ENCODE data around the gene OTULINL. TPM values are rescaled to one million over a fixed set of nuclear protein-coding genes. Genes with fewer than 3 reads are reported as not detected.

Gene OTULINL
- total RNA-seq, 1 donor from 2014 or later, result 3.4 TPM

DNA sequence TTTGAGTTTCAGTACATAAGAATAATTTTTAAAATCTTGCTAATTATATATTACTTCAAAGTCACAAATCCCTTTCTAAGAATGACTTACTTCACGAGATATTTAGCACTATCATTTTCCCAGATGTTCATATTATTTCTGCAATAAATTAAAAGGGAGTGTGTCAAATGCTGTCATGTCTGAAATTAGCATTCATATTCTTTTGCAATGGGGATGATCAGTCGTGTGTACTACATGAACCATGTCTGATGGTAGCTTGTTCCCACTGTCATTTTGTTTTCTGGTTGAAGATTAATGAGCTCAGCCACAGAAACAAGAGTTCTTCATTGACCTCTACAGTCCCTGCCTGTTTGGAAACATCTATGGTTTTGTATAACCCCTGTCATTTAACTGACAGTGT lies 30.1 kb downstream of the OTULINL start:
- TF ChIP-seq, protein P1, sequence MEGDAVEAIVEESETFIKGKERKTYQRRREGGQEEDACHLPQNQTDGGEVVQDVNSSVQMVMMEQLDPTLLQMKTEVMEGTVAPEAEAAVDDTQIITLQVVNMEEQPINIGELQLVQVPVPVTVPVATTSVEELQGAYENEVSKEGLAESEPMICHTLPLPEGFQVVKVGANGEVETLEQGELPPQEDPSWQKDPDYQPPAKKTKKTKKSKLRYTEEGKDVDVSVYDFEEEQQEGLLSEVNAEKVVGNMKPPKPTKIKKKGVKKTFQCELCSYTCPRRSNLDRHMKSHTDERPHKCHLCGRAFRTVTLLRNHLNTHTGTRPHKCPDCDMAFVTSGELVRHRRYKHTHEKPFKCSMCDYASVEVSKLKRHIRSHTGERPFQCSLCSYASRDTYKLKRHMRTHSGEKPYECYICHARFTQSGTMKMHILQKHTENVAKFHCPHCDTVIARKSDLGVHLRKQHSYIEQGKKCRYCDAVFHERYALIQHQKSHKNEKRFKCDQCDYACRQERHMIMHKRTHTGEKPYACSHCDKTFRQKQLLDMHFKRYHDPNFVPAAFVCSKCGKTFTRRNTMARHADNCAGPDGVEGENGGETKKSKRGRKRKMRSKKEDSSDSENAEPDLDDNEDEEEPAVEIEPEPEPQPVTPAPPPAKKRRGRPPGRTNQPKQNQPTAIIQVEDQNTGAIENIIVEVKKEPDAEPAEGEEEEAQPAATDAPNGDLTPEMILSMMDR (conservative IDR thresholded peaks at IDR 0.05), result no peak
- no peaks in the 10 kb centered on the region for H3K4me1 Mint-ChIP-seq
- no peak overlapping the region for H3K27ac Mint-ChIP-seq (ENCODE audit: unreplicated experiment)
- DNase-seq (ENCODE audit: low read depth, low spot score), result no peak
- H3K4me3 Mint-ChIP-seq, result no peak overlapping the region
- H3K27me3 Mint-ChIP-seq (ENCODE audit: low read depth), result no peaks in the 10 kb centered on the region
- H3K9me3 Mint-ChIP-seq, result no peaks in the 10 kb centered on the region
- no peaks in the 10 kb centered on the region for H3K36me3 Mint-ChIP-seq (ENCODE audit: low read depth)

- H3K27me3 Mint-ChIP-seq (ENCODE audit: low read depth), result no peaks in the 10 kb centered on the region
- no peak overlapping the region for H3K27ac Mint-ChIP-seq (ENCODE audit: unreplicated experiment)
- TF ChIP-seq, protein P1 (conservative IDR thresholded peaks at IDR 0.05), result no peak
- no peaks in the 10 kb centered on the region for H3K36me3 Mint-ChIP-seq (ENCODE audit: low read depth)
- no peak for DNase-seq (ENCODE audit: low read depth, low spot score)
- no peak overlapping the region for H3K4me3 Mint-ChIP-seq
- H3K4me1 Mint-ChIP-seq, result no peaks in the 10 kb centered on the region
- H3K9me3 Mint-ChIP-seq, result no peaks in the 10 kb centered on the region
These were observed 32.9 kb downstream of the OTULINL start for GRCh38 chr5:14614490-14614889.

DNA sequence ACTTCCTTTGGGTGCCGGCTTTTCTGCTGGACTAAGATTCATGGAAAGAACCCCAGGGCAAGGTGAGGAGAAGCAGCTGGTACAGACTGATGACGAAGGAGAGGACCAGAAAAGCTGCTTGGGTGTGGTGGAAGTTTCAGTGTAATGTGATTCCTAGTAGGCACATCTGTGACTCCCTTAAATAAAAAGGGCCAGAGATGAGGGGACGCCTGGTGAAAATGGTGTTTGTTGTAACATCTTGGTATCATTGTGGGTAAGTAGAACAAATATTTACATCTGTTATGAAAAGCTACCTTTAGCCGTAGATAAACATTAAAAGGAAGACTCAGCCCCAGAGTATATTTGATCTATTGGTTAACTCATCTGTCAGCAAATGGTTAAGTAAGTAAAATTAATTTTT lies 33.8 kb downstream of the OTULINL start:
- Mint-ChIP-seq H3K9me3 (no peaks in the 10 kb centered on the region), H3K27me3 (ENCODE audit: low read depth) (no peaks in the 10 kb centered on the region), H3K27ac (ENCODE audit: unreplicated experiment) (no peak overlapping the region), H3K4me3 (no peak overlapping the region), H3K4me1 (no peaks in the 10 kb centered on the region), H3K36me3 (ENCODE audit: low read depth) (no peaks in the 10 kb centered on the region)
- TF ChIP-seq, protein P1 (conservative IDR thresholded peaks at IDR 0.05), result no peak
- no peak for DNase-seq (ENCODE audit: low read depth, low spot score)

GRCh38 chr5:14617441-14617840 lies 35.8 kb downstream of the OTULINL start:
- TF ChIP-seq, protein P1 (conservative IDR thresholded peaks at IDR 0.05), result no peak
- no peak overlapping the region for H3K27ac Mint-ChIP-seq (ENCODE audit: unreplicated experiment)
- no peaks in the 10 kb centered on the region for H3K4me1 Mint-ChIP-seq
- H3K4me3 Mint-ChIP-seq, result no peak overlapping the region
- peaks cover 3% of the 10 kb centered on the region for H3K9me3 Mint-ChIP-seq
- DNase-seq (ENCODE audit: low read depth, low spot score), result no peak
- H3K36me3 Mint-ChIP-seq (ENCODE audit: low read depth), result no peaks in the 10 kb centered on the region
- no peaks in the 10 kb centered on the region for H3K27me3 Mint-ChIP-seq (ENCODE audit: low read depth)

DNA sequence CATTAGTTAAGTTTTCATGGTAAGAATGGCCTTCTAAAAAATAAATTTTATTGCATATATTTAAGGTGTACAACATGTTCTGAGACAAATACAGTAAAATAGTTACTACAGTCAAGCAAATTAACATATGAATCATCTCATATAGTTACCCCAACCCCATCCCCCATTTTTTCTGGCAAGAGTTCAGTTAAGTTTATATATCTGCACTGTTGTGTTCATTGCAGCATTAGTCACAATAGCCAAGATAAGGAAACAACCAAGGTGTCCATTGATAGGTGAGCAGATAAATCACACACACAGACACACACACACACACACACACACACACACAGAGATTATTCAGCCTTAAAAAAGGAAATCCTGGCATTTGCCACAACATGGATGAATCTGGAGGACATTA lies 45.7 kb downstream of the OTULINL start:
- H3K27me3 Mint-ChIP-seq (ENCODE audit: low read depth), result peaks cover 28% of the 10 kb centered on the region
- H3K4me1 Mint-ChIP-seq, result no peaks in the 10 kb centered on the region
- H3K9me3 Mint-ChIP-seq, result peaks cover 4% of the 10 kb centered on the region
- no peak for DNase-seq (ENCODE audit: low read depth, low spot score)
- no peak overlapping the region for H3K4me3 Mint-ChIP-seq
- no peaks in the 10 kb centered on the region for H3K36me3 Mint-ChIP-seq (ENCODE audit: low read depth)
- TF ChIP-seq, protein P1 (conservative IDR thresholded peaks at IDR 0.05), result no peak
- H3K27ac Mint-ChIP-seq (ENCODE audit: unreplicated experiment), result no peak overlapping the region

- peak; percentile 68 for DNase-seq (ENCODE audit: low read depth, low spot score)
- no peaks in the 10 kb centered on the region for H3K4me1 Mint-ChIP-seq
- H3K36me3 Mint-ChIP-seq (ENCODE audit: low read depth), result no peaks in the 10 kb centered on the region
- H3K27me3 Mint-ChIP-seq (ENCODE audit: low read depth), result peaks cover 35% of the 10 kb centered on the region
- H3K9me3 Mint-ChIP-seq, result peaks cover 4% of the 10 kb centered on the region
- H3K4me3 Mint-ChIP-seq, result no peak overlapping the region
- TF ChIP-seq, protein P1 (conservative IDR thresholded peaks at IDR 0.05), result no peak
- no peak overlapping the region for H3K27ac Mint-ChIP-seq (ENCODE audit: unreplicated experiment)
These were observed 46.8 kb downstream of the OTULINL start for GRCh38 chr5:14628346-14628745.
